HCT116 (cell line): ENCODE data around the gene OSCP1. TPM values are rescaled to one million over a fixed set of nuclear protein-coding genes. Genes with fewer than 3 reads are reported as not detected.

Source experiments
- ATAC-seq: fragments of 200-7000 bp; cut with Tn5 transposase; 2 replicates; pipeline ENCODE4 v1.9.1; 2020; ENCODE audit warnings: mild to moderate bottlenecking, moderate library complexity
- BruUV-seq: library from RNA; stranded (reverse); fragments of 400-500 nt; replicated peaks from 2 replicates; lab custom pipeline; 2021; lab: Mats Ljungman, UMichigan
- CTCF ChIA-PET: fragments of 300-600 bp; sonication (Branson Sonifier 250); formaldehyde crosslinking; loops from one replicate; lab custom pipeline; 2021; ENCODE audit warnings: antibody characterized with exemption; lab: Charles Lee
- POLR2A ChIA-PET: fragments of 300-600, 350-600 bp; sonication (Branson Sonifier 250); formaldehyde crosslinking; loops from one replicate; lab custom pipeline; 2021; ENCODE audit warnings: antibody characterized with exemption; lab: Charles Lee
- RAD21 ChIA-PET, 2 experiments: fragments of 300-600 bp; sonication (Branson Sonifier 250); formaldehyde crosslinking; loops; one replicate each; lab custom pipeline; 2023; ENCODE audit warnings: low total read pairs in 2 of 2; ENCODE audit not compliant: uncharacterized antibody in 2 of 2, unreplicated experiment in 2 of 2, low non-redundant PET in 1 of 2; lab: Charles Lee
- DNase-seq: peaks from one replicate; pipeline ENCODE4 v3.0.0-alpha.2; 2010; ENCODE audit warnings: low read depth, low spot score
- H2AFZ ChIP-seq: fragments of 200-600 bp; shearing (Covaris generic), sonication (generic); 2 replicates; pipeline ENCODE4 v1.6.1; 2017; ENCODE audit warnings: low read depth, mixed run types, mixed read lengths, antibody characterized with exemption, low read length; ENCODE audit not compliant: poor library complexity, severe bottlenecking
- H3K27ac ChIP-seq: 2 replicates; pipeline ENCODE4 v1.5.1; 2012; ENCODE audit warnings: low read depth, low read length
- H3K27me3 ChIP-seq: fragments of 200-600 bp; sonication (generic); 2 replicates; pipeline ENCODE4 v1.6.1; 2016; ENCODE audit warnings: mixed run types, low read length, mixed read lengths; ENCODE audit not compliant: insufficient read depth
- H3K36me3 ChIP-seq, 2 experiments: fragments of 200-500 bp in 1 of 2; fragments of 200-600 bp in 1 of 2; sonication (Bioruptor generic) in 1 of 2; sonication (generic) in 1 of 2; 2 replicates each; pipeline versions ENCODE4 v1.5.1 to v1.6.1; 2014 to 2016; ENCODE audit warnings: low read length in 2 of 2, inconsistent platforms in 1 of 2, mixed read lengths in 1 of 2, mixed run types in 1 of 2; ENCODE audit not compliant: insufficient read depth in 2 of 2, control insufficient read depth in 1 of 2
- H3K4me1 ChIP-seq, 2 experiments: fragments of 200-600 bp in 1 of 2; sonication (generic) in 1 of 2; 2 replicates each; pipeline versions ENCODE4 v1.5.1 to v1.6.1; 2012 to 2017; ENCODE audit warnings: low read length in 2 of 2, inconsistent platforms in 1 of 2, mild to moderate bottlenecking in 1 of 2, mixed read lengths in 1 of 2, mixed run types in 1 of 2, moderate library complexity in 1 of 2; ENCODE audit not compliant: insufficient read depth in 2 of 2, control insufficient read depth in 1 of 2
- H3K4me2 ChIP-seq: fragments of 200-600 bp; sonication (generic); 2 replicates; pipeline ENCODE4 v1.6.1; 2017; ENCODE audit warnings: mixed run types, low read length, mixed read lengths
- H3K4me3 ChIP-seq, 2 experiments: fragments of 200-600 bp in 1 of 2; sonication (generic) in 1 of 2; replicated peaks in 1 of 2; 2 replicates each; pipeline ENCODE4 v1.5.1; 2011 to 2016; ENCODE audit warnings: low read length in 2 of 2, control low read depth in 1 of 2, low read depth in 1 of 2, mild to moderate bottlenecking in 1 of 2, mixed read lengths in 1 of 2, mixed run types in 1 of 2
- H3K79me2 ChIP-seq: fragments of 200-600 bp; sonication (generic); 2 replicates; pipeline ENCODE4 v1.6.1; 2017; ENCODE audit warnings: mild to moderate bottlenecking, mixed run types, low read length, moderate library complexity, mixed read lengths; ENCODE audit not compliant: insufficient read depth
- H3K9ac ChIP-seq: fragments of 200-600 bp; sonication (generic); 2 replicates; pipeline ENCODE4 v1.6.1; 2016; ENCODE audit warnings: low read length, mixed read lengths
- H3K9me2 ChIP-seq: fragments of 200-600 bp; sonication (generic), shearing (Covaris generic); 2 replicates; pipeline ENCODE4 v1.6.1; 2017; ENCODE audit warnings: mixed run types, mild to moderate bottlenecking, moderate library complexity; ENCODE audit not compliant: insufficient read depth
- H3K9me3 ChIP-seq, 2 experiments: fragments of 200-500 bp in 1 of 2; fragments of 200-600 bp in 1 of 2; sonication (Bioruptor generic) in 1 of 2; sonication (generic) in 1 of 2; 2 replicates each; pipeline ENCODE4 v1.6.1; 2014 to 2017; ENCODE audit warnings: low read length in 2 of 2, mixed read lengths in 2 of 2, inconsistent platforms in 1 of 2, low read depth in 1 of 2, mild to moderate bottlenecking in 1 of 2, mixed run types in 1 of 2, moderate library complexity in 1 of 2; ENCODE audit not compliant: control insufficient read depth in 1 of 2, insufficient read depth in 1 of 2
- H4K20me1 ChIP-seq: fragments of 200-600 bp; sonication (generic), shearing (Covaris generic); 2 replicates; pipeline ENCODE4 v1.6.1; 2017; ENCODE audit warnings: mixed run types, mild to moderate bottlenecking, moderate library complexity; ENCODE audit not compliant: insufficient read depth
- CBX3 ChIP-seq: IDR thresholded peaks from 2 replicates; pipeline ENCODE4 v1.6.1; 2012; ENCODE audit warnings: low read depth
- ELF1 ChIP-seq: IDR thresholded peaks from 2 replicates; pipeline ENCODE4 v1.6.1; 2012; ENCODE audit warnings: low read depth, borderline replicate concordance
- FOSL1 ChIP-seq: IDR thresholded peaks from 2 replicates; pipeline ENCODE4 v1.6.1; 2012; ENCODE audit warnings: low read depth
- RAD21 ChIP-seq: IDR thresholded peaks from 2 replicates; pipeline ENCODE4 v1.6.1; 2012; ENCODE audit warnings: low read depth, mild to moderate bottlenecking
- SRF ChIP-seq: IDR thresholded peaks from 2 replicates; pipeline ENCODE4 v1.6.1; 2012; ENCODE audit warnings: low read depth
- ZFX ChIP-seq: fragments of 450-650 bp; IDR thresholded peaks from 2 replicates; pipeline ENCODE4 v1.6.1; 2017
- intact Hi-C: fragments of 100-400 bp; cut with micrococcal nuclease; formaldehyde crosslinking; loops from 2 replicates; pipeline ENCODE4 v1.10.0; 2022
- total RNA-seq: library from RNA; stranded (reverse); gene quantifications from one replicate; pipeline ENCODE4 v1.2.1, GENCODE V29; 2021; ENCODE audit not compliant: unreplicated experiment
- TF ChIP-seq, protein P1 (sequence below): IDR thresholded peaks from 2 replicates; pipeline ENCODE4 v1.6.1; 2012; ENCODE audit warnings: low read depth

OSCP1 gene
- total RNA-seq, 1 experiment from 2014 or later = 4.1 TPM

- H2AFZ ChIP-seq = no peak overlapping the region
- no TSS peak for BruUV-seq
- ChIA-PET CTCF (no interaction called here), POLR2A (no interaction called here), RAD21 (no interaction called here)
- H3K4me3 ChIP-seq = no peak overlapping the region
- peaks cover 0 to 12% of the 10 kb centered on the region in 2 experiments; a peak in 2 of 4 replicates for H3K4me1 ChIP-seq
- intact Hi-C loops = no loop called here
- H4K20me1 ChIP-seq = no peaks in the 10 kb centered on the region
- TF ChIP-seq SRF (no peak), ELF1 (no peak), FOSL1 (no peak), ZFX (no peak), RAD21 (no peak), CBX3 (no peak)
- TF ChIP-seq, protein P1, sequence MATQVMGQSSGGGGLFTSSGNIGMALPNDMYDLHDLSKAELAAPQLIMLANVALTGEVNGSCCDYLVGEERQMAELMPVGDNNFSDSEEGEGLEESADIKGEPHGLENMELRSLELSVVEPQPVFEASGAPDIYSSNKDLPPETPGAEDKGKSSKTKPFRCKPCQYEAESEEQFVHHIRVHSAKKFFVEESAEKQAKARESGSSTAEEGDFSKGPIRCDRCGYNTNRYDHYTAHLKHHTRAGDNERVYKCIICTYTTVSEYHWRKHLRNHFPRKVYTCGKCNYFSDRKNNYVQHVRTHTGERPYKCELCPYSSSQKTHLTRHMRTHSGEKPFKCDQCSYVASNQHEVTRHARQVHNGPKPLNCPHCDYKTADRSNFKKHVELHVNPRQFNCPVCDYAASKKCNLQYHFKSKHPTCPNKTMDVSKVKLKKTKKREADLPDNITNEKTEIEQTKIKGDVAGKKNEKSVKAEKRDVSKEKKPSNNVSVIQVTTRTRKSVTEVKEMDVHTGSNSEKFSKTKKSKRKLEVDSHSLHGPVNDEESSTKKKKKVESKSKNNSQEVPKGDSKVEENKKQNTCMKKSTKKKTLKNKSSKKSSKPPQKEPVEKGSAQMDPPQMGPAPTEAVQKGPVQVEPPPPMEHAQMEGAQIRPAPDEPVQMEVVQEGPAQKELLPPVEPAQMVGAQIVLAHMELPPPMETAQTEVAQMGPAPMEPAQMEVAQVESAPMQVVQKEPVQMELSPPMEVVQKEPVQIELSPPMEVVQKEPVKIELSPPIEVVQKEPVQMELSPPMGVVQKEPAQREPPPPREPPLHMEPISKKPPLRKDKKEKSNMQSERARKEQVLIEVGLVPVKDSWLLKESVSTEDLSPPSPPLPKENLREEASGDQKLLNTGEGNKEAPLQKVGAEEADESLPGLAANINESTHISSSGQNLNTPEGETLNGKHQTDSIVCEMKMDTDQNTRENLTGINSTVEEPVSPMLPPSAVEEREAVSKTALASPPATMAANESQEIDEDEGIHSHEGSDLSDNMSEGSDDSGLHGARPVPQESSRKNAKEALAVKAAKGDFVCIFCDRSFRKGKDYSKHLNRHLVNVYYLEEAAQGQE = no peak
- H3K36me3 ChIP-seq = peaks cover 23 to 58% of the 10 kb centered on the region in 2 experiments
- no peaks in the 10 kb centered on the region for H3K9me3 ChIP-seq
- no peak for DNase-seq
- H3K27ac ChIP-seq = no peak overlapping the region
- H3K79me2 ChIP-seq = peaks cover 13% of the 10 kb centered on the region
- no peaks in the 10 kb centered on the region for H3K9me2 ChIP-seq
- H3K27me3 ChIP-seq = no peaks in the 10 kb centered on the region
- no peak for ATAC-seq
- no peak overlapping the region for H3K9ac ChIP-seq
- no peak overlapping the region for H3K4me2 ChIP-seq
These were observed 7.4 kb upstream of the OSCP1 start for GRCh38 chr1:36457691-36458090.
